GM19025 (cell line): ENCODE results near the gene ONECUT1.

Experiments used
- ATAC-seq: cut with Tn5 transposase; IDR thresholded peaks from one replicate; pipeline ENCODE4 v1.9.1; 2021; ENCODE audit warnings: mild to moderate bottlenecking, low read depth, moderate library complexity; ENCODE audit not compliant: unreplicated experiment

The ONECUT1 gene

DNA sequence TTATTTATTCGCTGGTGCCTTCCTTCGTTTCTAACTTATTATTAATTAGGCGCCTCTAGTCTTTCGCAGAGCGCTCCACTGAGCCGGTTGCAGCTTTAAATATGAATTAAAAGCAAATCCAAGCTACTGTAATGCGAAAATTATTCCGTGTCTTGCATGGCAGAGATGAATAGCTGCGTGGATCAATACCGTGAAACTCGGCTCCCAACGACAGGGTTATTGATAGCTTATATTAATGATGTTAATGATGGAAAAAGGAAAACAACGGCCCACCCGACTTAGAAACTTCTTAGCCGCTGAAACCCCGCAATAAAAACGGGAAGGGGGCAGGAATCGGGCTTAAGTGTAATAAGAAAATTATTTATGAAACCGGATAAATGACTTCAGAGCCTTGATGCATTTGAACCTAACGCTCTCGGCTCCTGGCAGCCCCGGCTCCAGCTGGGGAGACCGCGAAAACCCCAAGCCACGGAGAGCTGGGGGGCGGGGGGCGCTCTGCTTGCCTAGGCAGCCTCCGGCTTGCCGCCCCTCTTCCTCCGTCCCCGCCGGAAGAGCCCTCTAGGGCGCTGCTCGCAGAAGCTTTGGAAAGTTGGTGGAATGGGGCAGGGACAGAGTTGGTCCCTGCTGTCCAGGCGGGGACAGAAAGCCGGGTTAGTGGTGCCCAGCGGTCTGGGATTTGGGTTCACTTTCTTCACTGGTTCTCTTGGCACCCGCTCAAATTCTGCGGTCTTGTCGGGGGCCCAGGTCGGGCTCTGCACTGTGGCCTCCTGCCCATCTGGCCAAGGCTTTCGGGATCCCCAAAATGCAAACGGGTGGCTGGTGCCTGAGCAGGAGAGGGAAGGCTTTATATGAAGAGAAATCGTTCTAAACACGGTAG lies 7.7 kb upstream of the ONECUT1 start:
- ATAC-seq, result no peak

- ATAC-seq, result no peak
Observed at GRCh38 chr15:52796753-52797520, 6.8 kb upstream of the ONECUT1 start.

- no peak for ATAC-seq
Observed at GRCh38 chr15:52796228-52796521, 6.0 kb upstream of the ONECUT1 start.

GRCh38 chr15:52795464-52796227 lies 5.5 kb upstream of the ONECUT1 start:
- ATAC-seq, result no peak

GRCh38 chr15:52794665-52795463 lies 4.7 kb upstream of the ONECUT1 start:
- ATAC-seq, result no peak

GRCh38 chr15:52791776-52792175 lies 1.6 kb upstream of the ONECUT1 start:
- ATAC-seq, result no peak

DNA sequence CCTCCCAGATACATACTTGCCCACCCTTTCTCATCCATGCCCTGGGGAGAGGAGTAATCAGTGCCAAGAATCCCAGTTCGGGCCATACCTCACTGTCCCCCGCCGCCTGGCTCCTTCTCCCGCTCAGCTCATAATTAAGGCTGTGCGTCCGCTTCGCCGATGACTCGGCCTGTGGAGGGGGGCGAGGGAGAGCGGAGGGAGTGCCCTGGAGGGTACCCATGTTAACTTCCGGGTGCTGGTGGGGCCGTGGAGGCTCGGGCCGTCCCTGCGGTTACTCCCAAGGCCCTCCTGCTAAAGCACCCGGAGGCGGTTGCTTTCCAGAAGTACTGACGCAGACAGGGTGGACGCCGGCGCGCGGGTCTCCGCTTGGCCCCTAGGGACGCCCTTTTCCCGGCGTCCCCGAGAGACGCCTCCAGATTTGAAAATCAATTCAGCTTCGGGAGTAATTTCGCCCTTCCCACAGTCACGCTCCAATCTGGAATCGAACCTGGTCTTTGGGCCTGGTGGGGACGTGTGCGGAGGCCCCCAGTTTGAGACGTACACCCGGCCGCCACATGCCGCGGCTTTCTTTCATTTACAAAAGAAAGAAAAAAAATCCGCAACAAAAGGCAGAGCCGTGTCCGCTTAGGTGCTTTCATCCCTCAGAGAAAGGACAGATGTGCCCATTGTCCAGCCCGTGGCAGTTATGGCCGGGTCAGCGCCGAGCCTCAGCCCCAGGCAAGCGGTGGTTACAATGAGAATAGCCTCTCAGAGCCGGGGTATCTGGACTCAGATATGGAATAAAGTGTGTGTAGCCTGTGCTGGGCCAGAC lies 1.0 kb upstream of the ONECUT1 start:
- ATAC-seq, result no peak

GRCh38 chr15:52789601-52790168 lies 451 bp downstream of the ONECUT1 start:
- ATAC-seq, result no peak

DNA sequence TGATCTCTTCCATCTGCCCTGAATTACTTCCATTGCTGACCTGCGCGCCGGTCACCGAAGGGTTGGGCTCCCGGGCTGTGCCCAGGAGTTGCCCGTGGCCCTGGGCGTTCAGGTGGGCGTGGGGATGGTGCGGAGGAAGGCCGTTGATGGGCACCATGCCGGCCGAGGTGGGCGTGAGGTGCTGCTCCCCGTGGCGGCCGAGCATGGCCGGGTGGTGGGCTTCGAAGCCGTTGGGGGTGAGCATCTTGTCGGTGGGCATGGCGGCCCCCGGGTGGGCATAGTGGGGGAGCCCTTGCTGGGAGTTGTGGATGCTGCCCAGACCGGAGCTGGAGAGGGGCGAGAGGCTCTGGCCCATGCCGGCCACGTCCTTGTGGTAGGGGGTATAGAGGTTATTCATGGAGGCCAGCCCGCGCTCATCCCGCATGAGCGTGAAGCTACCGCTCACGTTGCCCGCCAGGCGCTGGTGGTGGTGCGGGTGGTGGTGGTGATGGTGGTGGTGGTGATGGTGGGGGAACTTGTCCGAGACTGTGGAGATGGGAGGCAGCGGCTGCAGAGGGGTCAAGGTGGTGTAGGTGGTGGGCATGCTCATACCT lies 1.0 kb downstream of the ONECUT1 start:
- no peak for ATAC-seq

DNA sequence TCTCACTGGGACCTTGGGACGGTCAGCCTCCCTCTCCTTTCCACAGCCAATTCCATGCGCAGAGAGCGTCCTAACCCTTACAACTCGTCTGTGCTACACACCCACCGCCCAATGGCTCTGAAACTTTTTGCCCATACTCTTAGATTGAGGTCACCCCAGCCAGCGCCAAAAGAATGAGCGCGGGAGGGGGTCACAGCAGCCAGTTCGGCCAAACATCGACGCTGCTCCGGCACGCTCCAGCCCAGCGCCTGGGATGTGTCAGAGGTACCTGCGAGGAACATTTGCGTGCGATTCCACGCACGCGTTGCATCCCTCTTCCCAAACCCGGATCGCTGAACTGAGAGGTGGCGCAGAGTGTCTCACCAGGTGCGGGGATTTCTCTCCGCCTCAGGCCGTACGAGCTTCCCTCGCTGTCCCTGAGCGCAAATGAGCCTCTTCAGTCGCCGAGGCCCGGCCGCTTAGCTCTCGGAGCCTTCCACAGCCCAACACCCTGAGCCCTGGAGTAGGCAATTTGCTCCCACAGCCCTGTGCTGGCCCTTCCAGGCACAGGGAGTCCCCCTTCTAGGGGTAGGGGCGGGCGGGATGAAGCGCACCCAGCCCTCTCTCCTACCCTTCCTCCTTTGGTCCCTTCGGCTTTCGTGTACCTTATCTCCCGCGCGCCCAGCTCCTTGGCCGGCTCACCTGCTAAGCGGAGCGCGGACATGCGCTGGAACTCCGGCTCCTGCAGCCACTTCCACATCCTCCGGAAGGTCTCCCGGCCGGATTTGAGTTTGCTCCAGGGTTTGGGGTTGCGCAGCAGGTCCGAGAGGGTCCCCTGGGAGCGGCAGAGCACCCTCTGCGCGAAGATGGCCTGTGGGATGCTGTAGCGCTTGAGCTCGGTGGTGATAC lies 1.8 kb downstream of the ONECUT1 start:
- no peak for ATAC-seq

GRCh38 chr15:52787549-52788098 lies 2.5 kb downstream of the ONECUT1 start:
- ATAC-seq, result no peak

DNA sequence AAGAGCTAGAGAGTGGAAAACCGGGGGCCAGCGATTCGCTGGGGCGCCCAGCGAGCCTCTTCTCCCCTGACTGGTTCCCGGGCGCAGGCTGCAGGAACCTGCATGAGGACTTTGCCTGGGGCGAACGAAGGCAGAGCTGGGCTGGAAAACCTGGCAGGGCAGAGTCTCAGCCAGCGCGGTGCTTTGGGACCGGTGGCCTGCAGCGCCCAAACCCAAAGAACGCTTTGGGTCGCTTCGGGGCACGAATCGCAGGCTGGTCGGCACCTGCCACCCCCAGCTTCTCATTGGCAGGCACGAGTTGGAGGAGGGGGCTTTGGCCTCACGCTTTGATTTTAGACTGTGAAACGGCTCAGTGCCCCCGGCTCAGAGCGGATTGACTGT lies 3.0 kb downstream of the ONECUT1 start:
- no peak for ATAC-seq

DNA sequence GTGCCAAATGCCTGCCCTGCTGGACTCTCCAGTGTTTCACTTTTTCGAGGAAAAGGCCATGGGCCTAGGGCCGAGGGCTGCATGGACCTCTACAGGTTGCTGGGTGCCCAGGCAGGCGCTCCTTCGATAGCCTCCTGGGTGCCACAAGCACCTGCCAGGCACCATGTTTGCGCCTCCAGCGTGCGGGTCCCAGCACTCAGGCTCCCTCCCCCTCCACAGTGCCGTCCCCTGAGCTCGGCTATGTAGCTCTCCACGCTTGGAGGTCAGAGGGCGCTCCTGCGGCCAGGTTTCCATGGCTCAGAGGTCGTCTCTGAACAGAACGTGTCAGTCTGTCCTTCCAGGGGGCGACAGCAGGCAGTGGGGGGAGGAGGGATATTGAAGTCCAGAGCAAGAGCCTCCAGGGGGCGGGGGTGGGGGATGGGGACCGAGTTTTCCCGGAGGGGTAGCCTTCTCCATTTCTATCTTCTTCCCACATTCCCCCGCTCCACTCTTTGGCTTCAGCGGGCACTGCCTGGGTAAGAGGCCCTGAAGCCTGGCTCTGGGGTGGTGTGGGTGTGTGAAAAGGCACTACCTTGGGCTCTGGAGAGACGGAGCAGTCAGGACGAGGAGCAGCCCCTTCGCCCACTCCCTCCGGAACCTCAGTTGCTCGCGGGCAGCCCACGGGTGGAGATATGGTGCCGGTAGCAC lies 3.6 kb downstream of the ONECUT1 start:
- ATAC-seq, result no peak

GRCh38 chr15:52785672-52786406 lies 4.3 kb downstream of the ONECUT1 start:
- no peak for ATAC-seq

DNA sequence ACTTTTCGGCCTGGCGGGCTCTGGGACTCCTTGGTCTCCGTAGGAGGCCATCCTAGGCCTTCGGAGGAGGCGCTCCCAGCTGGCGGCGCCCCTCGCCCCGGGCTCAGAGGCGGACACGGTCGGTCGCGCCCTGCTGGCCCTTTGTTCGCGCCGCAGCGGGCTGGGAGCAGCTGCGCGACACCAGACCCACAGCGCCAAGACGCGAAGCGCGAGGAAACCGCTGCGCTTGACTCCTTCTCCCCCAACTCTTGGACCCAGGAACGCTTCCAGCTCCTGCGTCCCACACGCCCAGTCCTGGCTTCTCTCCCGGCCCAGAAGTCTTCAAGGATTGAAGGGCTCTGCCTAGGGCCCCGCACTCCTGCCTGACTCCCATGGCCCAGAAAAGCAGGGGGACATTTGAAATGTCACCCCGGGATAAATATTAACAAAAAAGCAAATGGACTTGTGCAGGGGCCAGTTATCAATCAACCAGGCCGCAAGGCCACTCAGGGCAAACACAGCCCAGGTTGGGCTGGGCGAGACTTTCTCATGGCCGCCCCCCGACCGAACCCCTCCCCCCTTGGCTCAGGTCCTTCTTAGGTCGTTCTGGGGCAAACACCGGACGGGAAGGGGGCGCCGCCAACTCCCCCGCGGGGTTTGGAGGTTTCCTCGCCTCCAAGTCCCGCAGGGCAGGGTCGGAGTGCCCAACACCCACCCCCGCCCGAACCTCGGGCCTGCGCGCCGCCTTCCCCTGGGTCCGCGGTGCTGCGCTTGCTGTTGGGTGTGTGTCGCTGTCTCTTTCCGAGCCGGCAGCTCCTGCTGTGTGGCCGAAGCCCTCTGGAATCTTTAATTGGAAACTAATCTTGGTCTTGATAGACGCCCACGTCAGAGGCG lies 5.1 kb downstream of the ONECUT1 start:
- no peak for ATAC-seq
